ENCODE data around the gene ARHGAP9.

ARHGAP9 gene

DNA sequence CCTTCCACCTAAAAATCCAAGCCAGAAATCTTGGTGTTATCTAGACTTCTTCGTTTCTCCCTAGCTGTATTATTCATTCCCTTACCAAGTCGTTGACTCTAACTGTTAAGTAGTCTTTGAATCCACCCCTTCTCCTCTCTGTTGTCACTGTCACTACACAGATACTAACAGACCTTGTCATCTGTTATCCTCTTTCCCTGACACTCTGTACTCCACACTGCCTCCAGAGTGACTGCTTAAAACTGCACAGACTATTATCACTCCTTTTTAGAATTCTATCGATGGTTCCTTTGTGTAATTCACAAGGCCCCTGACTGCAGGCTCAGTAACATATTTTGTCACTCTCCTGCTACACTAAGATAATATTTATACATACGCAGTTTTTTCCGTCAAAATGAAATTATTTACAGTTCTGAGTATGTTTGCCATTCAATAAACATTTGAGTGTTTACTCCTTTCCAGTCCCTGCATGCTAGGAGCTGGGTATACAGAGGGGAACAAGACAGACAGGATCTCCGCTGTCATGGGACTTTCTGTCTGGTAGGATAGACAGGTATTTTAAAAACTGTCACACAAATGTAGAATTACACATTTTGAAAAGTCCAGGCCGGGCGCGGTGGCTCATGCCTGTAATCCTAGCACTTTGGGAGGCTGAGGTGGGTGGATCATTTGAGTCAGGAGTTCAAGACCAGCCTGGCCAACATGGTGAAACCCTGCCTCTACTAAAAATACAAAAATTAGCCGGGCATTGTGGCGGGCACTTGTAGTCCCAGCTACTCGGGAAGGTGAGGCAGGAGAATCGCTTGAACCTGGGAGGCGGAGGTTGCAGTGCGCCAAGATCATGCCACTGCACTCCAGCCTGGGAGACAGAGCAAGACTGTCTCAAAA, 12.0 kb upstream of the ARHGAP9 start:
- DNase-seq: no peak

DNA sequence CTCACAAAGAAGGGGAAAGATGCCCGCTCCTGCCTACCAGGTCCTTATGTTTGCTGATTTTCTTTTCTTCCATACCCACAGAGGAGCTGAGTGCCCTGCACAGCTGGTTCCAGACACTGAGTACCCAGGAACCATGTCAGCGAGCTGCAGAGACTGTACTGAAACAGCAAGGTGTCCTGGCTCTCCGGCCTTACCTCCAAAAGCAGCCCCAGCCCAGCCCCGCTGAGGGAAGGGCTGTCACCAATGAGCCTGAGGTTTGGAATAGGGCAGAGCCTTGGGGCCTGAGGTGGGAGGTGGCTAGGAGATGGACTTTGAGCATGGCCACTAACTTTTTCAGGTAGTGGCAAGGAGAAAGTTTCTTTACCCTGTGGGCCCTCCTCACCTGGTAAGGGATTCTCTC, 10.5 kb upstream of the ARHGAP9 start:
- no peak for DNase-seq

DNA sequence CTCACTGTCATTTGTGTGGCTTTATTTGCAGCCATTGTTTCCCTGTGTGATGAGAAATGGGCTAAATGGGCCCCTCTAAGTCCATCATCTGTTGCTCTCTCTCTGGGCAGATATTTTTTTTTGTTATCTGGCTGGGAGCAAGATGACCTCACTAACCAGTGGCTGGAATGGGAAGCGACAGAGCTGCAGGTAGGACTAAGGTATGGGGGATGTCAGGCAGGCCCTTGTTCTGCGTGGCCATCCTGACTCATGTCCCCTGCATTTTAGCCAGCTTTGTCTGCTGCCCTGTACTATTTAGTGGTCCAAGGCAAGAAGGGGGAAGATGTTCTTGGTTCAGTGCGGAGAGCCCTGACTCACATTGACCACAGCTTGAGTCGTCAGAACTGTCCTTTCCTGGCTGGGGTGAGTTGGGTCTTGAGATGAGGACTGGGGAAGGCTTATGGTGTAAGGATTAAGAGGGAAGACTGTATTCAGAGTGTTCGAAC, 9.5 kb upstream of the ARHGAP9 start:
- no peak for DNase-seq

DNA sequence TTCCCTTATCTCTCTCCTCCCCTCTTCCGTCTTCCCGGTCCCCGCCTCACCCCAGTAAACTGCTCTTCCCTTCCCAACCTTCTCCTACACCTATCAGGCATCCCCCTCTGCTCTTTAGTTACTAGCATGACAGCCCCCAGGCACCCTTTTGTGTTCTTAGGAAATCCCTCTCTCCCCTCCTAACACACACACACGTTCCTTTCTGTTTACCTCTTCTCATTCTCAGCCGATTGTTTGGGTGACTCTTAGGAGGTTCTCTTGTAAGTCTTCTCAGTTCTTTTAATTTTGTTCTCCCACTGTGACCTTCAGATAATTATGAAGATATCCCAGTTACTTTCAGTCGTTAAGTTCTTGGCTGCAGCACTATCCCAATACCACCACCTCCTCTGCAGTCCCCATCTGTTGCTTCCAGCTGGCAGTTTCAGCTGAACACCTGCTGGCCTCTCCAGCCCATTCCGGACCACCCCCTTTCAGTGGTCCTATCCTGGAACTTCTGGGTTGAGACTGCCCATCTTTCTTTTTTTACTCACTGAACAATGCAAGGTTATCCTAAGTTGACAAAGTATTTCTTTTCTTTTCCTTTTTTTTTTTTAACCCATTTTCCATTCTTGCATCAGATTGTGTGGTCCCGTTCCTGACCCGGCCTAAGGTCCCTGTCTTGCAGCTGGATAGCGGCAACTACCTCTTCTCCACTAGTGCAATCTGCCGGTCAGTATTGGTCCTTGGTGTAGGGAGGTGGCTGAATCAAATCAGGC, 8.9 kb upstream of the ARHGAP9 start:
- DNase-seq: no peak

DNA sequence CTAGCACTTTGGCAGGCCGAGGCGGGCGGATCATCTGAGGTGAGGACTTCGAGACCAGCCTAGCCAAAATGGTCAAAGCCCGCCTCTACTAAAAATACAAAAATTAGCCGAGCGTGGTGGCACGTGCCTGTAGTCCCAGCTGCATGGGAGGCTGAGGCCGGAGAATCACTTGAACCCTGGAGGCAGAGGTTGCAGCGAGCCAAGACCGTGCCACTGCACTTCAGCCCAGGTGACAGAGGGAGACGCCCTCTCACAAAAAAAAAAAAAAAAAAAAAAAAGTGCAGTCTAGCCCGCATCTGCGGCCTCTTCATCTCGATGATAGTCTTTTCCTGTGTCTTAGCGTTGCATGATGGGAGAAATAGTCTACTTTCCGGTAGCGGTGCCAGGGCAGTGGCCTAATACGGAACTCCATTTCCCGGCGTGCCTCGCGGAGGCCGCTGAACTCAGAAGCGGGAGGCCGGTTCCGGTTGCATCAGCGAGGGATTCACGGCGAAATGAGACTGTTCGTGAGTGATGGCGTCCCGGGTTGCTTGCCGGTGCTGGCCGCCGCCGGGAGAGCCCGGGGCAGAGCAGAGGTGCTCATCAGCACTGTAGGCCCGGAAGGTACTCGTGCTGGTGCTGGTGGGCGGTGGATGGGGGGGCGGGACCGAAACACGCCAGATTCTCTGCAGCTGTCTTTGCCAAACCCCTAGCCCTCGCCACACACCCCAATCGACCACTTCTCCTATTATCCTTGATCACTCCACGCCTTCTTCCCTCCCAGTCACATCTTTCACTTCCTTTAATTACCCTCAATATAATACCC, 8.1 kb upstream of the ARHGAP9 start, which contains the start of gene MARS1:
Gene MARS1 (plus strand): TSS at position 472 of the 805 bp plus-strand sequence. CDS start 23 bp downstream, at position 495.
- peak; percentile 92 for DNase-seq

GRCh38 chr12:57487055-57487596, 7.5 kb upstream of the ARHGAP9 start:
- no peak for DNase-seq

GRCh38 chr12:57485695-57486094, 6.0 kb upstream of the ARHGAP9 start:
- DNase-seq: no peak

DNA sequence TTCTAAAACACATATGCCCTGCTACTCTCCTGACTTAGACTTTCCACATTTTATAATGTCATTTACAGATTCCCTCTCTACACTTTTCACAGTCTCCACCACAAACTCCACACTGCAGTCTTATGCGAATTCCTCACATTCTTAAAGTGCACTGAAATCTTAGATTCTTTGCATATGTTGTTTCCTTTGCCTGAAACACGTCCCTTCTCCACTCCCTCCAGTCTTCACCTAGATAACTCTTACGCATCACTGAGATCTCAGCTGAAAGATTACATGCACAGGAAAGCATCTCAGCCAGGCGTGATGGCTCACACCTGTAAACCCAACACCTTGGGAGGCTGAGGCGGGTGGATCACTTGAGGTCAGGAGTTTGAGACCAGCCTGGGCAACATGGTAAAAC, 3.8 kb upstream of the ARHGAP9 start:
- DNase-seq: no peak

GRCh38 chr12:57481671-57482070, 2.0 kb upstream of the ARHGAP9 start:
- no peak for DNase-seq

- DNase-seq: no peak
These were observed 657 bp downstream of the ARHGAP9 start for GRCh38 chr12:57479043-57479375.

DNA sequence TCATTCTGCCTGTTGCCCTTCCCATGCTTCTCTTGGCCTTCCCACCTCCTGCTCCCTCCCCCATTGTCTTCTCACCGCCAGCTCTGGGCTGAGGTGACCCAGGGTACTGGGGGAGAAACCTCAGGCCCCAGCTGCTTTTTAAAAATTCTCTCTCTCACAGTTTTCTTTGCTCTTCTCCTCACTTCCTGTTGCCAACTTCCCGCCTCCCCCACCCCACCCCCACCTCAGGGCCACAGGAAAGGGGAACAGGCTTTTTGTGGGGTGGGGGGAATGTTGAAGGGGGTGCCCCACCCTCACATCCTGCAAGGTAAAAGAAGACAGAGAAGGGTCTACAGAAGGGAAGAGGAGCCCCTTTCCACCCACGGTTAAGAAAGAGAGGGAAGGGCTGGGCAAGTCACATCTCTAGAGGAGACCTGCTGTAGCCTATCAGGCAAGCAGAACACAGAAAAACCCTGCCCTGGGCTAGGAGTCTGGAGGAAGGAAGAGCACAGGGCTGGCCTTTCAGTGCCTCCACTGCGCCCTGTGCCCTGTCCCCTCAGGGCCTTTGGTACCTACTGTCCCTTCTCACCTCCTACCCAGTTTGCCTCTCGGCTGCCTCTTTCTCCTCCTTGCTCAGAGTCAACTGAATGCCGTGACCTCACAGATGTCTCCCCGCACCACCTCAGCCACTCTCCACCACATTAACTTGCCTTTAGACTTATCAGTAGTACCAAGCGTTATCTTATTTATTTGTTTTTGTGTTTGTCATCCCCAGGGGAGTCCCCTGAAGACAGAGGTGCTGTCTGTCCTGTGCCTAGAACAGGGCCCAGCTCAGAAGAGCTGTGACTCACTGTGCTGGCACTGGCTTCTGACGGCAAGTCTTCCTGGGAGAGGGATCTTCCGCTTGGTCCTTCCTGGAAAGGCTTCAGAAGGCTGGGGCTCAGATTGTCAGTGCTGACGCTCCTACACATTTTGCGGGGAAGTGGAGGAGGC, 1.7 kb downstream of the ARHGAP9 start:
- no peak for DNase-seq

- DNase-seq: no peak
These were observed 2.5 kb downstream of the ARHGAP9 start for GRCh38 chr12:57476993-57477709.

DNA sequence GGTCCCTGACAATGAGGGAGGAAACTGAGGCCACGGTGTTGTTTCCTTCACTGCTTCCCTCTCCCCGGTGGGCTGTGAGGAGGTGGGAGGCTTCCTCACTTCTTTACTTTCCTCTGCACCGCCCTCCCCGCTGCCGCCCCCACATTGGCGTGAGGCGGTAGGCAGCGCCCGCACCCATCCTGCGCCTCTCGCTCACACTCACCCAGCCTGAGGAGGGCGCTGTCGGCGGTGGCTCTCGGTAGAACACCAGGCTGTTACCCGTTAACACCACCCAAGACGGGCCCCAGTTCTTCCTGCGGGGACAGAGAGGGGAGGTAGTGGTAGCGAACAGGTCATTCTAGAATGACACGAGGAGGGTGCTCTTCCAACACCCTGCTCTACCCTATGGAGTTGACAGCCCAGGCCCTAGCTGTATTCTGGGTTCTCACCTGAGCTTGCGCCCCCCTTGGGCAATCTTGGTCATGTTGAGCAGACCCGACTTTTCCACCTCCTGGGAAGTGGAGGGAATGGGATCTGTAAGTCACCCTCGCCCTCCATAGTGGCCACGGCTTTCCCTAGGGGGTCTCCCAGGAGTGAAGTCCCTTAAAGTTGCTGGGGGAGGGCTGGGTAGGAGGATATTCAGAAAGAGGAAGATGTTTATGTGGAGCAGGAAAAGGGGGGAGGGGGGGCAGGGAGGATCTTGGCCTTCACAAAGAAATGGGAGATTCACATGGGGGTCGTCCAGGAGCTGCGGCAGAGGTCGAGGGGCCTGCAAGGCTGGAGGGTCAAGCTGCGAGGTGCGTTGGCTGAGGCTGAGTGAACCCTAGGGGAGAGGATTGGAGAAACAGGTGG, 3.3 kb downstream of the ARHGAP9 start:
- DNase-seq: no peak

DNA sequence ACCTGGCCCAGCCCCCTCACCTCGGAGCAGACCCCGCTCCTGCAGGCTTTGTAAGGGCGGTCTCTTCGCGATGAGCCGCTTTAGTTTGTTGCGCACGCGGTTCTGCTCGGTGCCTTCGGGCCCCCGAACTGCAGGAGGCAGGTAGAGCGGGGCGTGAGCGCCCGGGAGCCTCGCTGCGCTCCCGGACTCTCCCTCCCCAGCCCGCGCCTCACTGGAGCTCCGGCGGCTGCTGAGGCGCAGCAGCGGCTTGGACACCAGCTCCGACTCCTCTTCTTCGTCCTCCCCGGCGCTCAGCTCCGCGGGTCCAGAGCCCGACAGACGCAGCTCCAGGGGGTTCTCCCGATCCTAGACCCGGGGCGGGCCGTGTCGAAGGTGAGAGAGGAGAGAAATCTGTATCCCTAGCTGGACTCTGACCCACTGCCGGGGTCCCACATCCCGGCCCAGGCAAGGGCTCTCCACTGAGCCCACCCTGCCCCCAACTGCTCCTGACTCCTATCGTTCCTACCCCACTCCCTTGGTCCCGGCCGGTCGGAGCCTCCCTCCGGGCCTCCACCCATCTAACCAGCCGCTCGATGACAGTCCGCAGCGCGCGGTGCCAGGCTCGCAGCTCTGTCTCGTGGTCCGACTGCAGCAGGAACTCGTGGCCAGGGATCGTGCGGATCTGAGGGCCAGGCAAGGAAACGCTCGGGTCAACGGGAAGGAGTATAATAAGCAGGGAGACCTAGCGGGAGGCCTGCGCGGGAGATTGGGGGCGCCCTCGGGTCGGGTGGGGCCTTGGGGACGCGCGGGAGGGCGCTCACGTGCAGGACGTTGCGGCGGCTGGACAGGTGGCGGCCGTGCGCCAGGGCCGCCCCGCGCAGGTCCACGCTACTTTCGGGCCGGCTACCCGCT, 4.2 kb downstream of the ARHGAP9 start:
- no peak for DNase-seq

DNA sequence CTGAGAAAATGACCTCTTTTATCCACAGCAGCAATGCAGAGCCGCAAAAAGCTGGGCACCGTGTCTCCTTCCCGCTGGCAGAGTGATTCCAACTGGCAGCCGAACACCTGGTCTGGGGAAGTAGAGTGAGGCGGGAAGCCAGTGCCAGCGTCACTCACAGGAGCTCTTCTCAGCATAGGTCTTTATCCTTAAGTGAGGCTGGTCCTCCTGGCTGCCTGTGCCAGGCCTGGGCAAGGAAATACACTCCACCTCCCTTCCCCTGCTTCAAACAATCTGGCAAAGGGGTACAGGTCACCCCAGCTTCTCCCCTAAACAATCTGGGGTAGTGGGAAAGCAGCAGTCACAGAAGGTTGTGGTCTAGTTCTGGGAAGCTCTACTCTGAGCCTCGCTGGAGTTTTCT, 4.8 kb downstream of the ARHGAP9 start:
- DNase-seq: no peak

GRCh38 chr12:57474430-57474829, 5.2 kb downstream of the ARHGAP9 start:
- DNase-seq: no peak

DNA sequence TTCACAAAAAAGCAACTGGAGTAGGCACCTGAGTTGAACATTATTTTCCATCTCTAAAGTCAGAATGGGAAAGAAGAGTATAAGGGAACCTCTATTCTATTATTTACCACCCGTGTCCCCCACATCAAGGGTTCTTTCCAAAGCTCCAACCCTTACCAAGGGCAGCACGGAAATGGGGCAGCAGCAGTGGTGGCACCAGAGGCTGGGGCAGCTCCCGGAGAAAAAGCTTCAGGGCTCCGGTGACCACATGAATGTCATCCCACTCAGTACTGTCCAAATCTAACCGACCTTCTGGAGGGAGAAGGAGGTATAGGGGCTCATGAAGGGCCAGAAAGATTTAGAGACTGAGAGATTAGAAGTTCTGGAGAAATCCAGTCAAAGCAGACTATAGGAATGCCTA, 5.8 kb downstream of the ARHGAP9 start:
- DNase-seq: no peak

- no peak for DNase-seq
These were observed 6.3 kb downstream of the ARHGAP9 start for GRCh38 chr12:57473392-57473791.

DNA sequence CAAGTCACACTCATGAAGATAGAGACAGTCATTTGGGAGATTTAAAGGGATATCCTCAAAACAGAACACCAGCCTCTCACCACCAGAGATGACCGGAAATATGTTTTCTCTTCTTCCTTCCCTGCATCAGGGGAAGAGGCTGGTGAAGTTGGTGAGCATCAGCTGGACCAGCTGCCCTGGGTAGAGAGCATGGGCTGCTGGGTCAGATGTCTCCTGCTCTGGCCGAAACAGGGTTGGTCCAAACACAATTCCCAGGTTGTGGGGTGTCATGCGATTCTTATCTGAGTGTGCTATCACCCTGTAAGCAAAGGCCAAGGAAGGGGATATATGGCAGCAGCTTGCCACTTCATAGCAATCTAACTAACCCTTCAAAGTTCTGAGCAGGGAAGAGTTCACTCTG, 7.3 kb downstream of the ARHGAP9 start:
- no peak for DNase-seq

Data from DMS79 (cell line).